K562 (cell line): ENCODE data around the gene C2. TPM values are rescaled to one million over a fixed set of nuclear protein-coding genes. Genes with fewer than 3 reads are reported as not detected.

Experiments
- ATAC-seq: fragments of 200-7000 bp; cut with Tn5 transposase; 3 replicates; pipeline ENCODE4 v1.9.1; 2020; ENCODE audit warnings: moderate library complexity
- BruUV-seq: library from RNA; stranded (reverse); fragments of 400-500 nt; replicated peaks from 2 replicates; lab custom pipeline; 2021; lab: Mats Ljungman, UMichigan
- CTCF ChIA-PET: fragments of 300-600 bp; formaldehyde crosslinking; extraction: SDS; loops from one replicate; lab custom pipeline; 2021; ENCODE audit warnings: low intra/inter-chr PET ratio; lab: Yijun Ruan, JAX
- POLR2A ChIA-PET: fragments of 300-600, 350-650 bp; sonication (Branson Sonifier 250); formaldehyde crosslinking; extraction: SDS; loops from one replicate; lab custom pipeline; 2021; ENCODE audit warnings: antibody characterized with exemption, inconsistent platforms; lab: Yijun Ruan, JAX
- DNase-seq, 4 experiments: peaks; one replicate each; pipeline versions ENCODE4 v3.0.0 to v3.0.0-alpha.2; 2011 to 2018; ENCODE audit warnings: low spot score in 3 of 4, mixed read lengths in 3 of 4; ENCODE audit errors: extremely low read depth in 1 of 4
- FAIRE-seq: peaks from 2 replicates; lab custom pipeline; 2011; peaks lifted over from hg19 to GRCh38; lab: Jason Lieb, UNC
- H2AFZ ChIP-seq: 2 replicates; pipeline ENCODE4 v1.6.0; 2011; ENCODE audit warnings: low read depth, low read length, control low read depth, inconsistent platforms
- H3K27ac ChIP-seq: fragments of 200-600 bp; 3 replicates; pipeline ENCODE4 v1.8.0; 2011; ENCODE audit warnings: low read depth, mild to moderate bottlenecking, control low read depth, inconsistent platforms, low read length, moderate library complexity, mixed read lengths; ENCODE audit errors: extremely low read depth
- H3K27me3 ChIP-seq, 2 experiments: fragments of 300-600 bp in 1 of 2; 2 replicates in 1 of 2; 3 replicates in 1 of 2; pipeline versions ENCODE4 v1.6.0 to v1.8.0; 2011; ENCODE audit warnings: inconsistent platforms in 2 of 2, low read length in 2 of 2, mild to moderate bottlenecking in 1 of 2, mixed read lengths in 1 of 2, moderate library complexity in 1 of 2; ENCODE audit not compliant: control insufficient read depth in 2 of 2, insufficient read depth in 2 of 2
- H3K36me3 ChIP-seq: fragments of 300-600 bp; 3 replicates; pipeline ENCODE4 v1.8.0; 2011; ENCODE audit warnings: mild to moderate bottlenecking, low read length, inconsistent platforms; ENCODE audit not compliant: control insufficient read depth, insufficient read depth
- H3K4me1 ChIP-seq, 2 experiments: fragments of 200-600 bp in 1 of 2; replicated peaks in 1 of 2; 2 replicates in 1 of 2; 3 replicates in 1 of 2; pipeline versions ENCODE4 v1.5.1 to v1.8.0; 2011; ENCODE audit warnings: inconsistent platforms in 2 of 2, low read length in 2 of 2, mild to moderate bottlenecking in 1 of 2, mixed read lengths in 1 of 2, moderate library complexity in 1 of 2; ENCODE audit not compliant: control insufficient read depth in 2 of 2, insufficient read depth in 2 of 2
- H3K4me2 ChIP-seq: 2 replicates; pipeline ENCODE4 v1.6.1; 2011; ENCODE audit warnings: low read length, control low read depth, inconsistent platforms, mixed read lengths; ENCODE audit not compliant: insufficient read depth
- H3K4me3 ChIP-seq: fragments of 200-600 bp; sonication (generic), shearing (Covaris generic); 2 replicates; pipeline ENCODE4 v1.5.1; 2016; ENCODE audit warnings: control low read depth, inconsistent platforms
- H3K79me2 ChIP-seq: fragments of 200-600 bp; 3 replicates; pipeline ENCODE4 v1.8.0; 2011; ENCODE audit warnings: low read length, inconsistent platforms; ENCODE audit not compliant: control insufficient read depth, insufficient read depth
- H3K9ac ChIP-seq, 2 experiments: 2 replicates each; pipeline versions ENCODE4 v1.6.0 to v1.6.1; 2011; ENCODE audit warnings: low read depth in 2 of 2, low read length in 2 of 2, control low read depth in 1 of 2, inconsistent platforms in 1 of 2, mild to moderate bottlenecking in 1 of 2, mixed read lengths in 1 of 2; ENCODE audit not compliant: insufficient read depth in 1 of 2
- H3K9me1 ChIP-seq: one replicate; pipeline ENCODE4 v1.6.0; 2011; ENCODE audit warnings: inconsistent platforms, mild to moderate bottlenecking, low read length, moderate library complexity; ENCODE audit not compliant: control insufficient read depth, insufficient read depth
- H3K9me3 ChIP-seq: replicated peaks from 2 replicates; pipeline ENCODE4 v1.5.1; 2011; ENCODE audit warnings: low read depth, low read length, inconsistent platforms; ENCODE audit not compliant: control insufficient read depth, insufficient read depth
- H4K20me1 ChIP-seq: replicated peaks from 2 replicates; pipeline ENCODE4 v1.6.1; 2011; ENCODE audit warnings: low read length, inconsistent platforms, mixed read lengths; ENCODE audit not compliant: control insufficient read depth, insufficient read depth
- CBFA2T3 ChIP-seq: fragments of 450-650 bp; IDR thresholded peaks from 2 replicates; pipeline ENCODE4 v1.6.1; 2017
- CEBPB ChIP-seq: fragments of 450-650 bp; IDR thresholded peaks from 2 replicates; pipeline ENCODE4 v1.6.1; 2016; ENCODE audit warnings: missing genetic modification characterization, missing compliant biosample characterization
- CEBPG ChIP-seq, 3 experiments: fragments of 200-800 bp in 1 of 3; sonication (Bioruptor generic) in 1 of 3; sonication (generic) in 1 of 3; formaldehyde crosslinking in 1 of 3; IDR thresholded peaks in 2 of 3; conservative IDR thresholded peaks in 1 of 3; 2 replicates each; pipeline versions ENCODE4 v1.6.1 to v1.8.0; 2016 to 2022; ENCODE audit warnings: missing compliant biosample characterization in 2 of 3, missing genetic modification characterization in 2 of 3, mild to moderate bottlenecking in 1 of 3, missing genetic modification reagents in 1 of 3
- HEY1 ChIP-seq: fragments of 250-450 bp; sonication (Bioruptor Pico); IDR thresholded peaks from 2 replicates; pipeline ENCODE4 v1.5.0; 2020; ENCODE audit warnings: mild to moderate bottlenecking, moderate library complexity, borderline replicate concordance
- HMG20B ChIP-seq: fragments of 250-450 bp; sonication (Bioruptor Pico); IDR thresholded peaks from 2 replicates; pipeline ENCODE4 v1.5.0; 2021; ENCODE audit warnings: mild to moderate bottlenecking
- NR2C2 ChIP-seq, 2 experiments: fragments of 200-800 bp in 1 of 2; sonication (Bioruptor generic) in 1 of 2; sonication (generic) in 1 of 2; formaldehyde crosslinking in 1 of 2; IDR thresholded peaks; 2 replicates each; pipeline versions ENCODE4 v1.6.1 to v1.8.0; 2016 to 2022; ENCODE audit warnings: mild to moderate bottlenecking in 1 of 2, missing compliant biosample characterization in 1 of 2, missing genetic modification characterization in 1 of 2, missing genetic modification reagents in 1 of 2
- OTX1 ChIP-seq: fragments of 450-650 bp; formaldehyde crosslinking; IDR thresholded peaks from 2 replicates; pipeline ENCODE4 v1.4.0; 2022; ENCODE audit warnings: mild to moderate bottlenecking
- SAFB ChIP-seq: fragments of 200-400 bp; formaldehyde crosslinking; IDR thresholded peaks from 2 replicates; pipeline ENCODE4 v1.6.1; 2017; ENCODE audit warnings: low read depth, low read length, borderline replicate concordance
- SP1 ChIP-seq: sonication (generic); formaldehyde crosslinking; IDR thresholded peaks from 2 replicates; pipeline ENCODE4 v1.8.1; 2022; ENCODE audit warnings: mild to moderate bottlenecking, missing genetic modification reagents
- SUPT5H ChIP-seq: fragments of 450-650 bp; IDR thresholded peaks from 2 replicates; pipeline ENCODE4 v1.6.1; 2016
- TAF9B ChIP-seq: fragments of 450-650 bp; IDR thresholded peaks from 2 replicates; pipeline ENCODE4 v1.6.1; 2018; ENCODE audit warnings: mild to moderate bottlenecking; ENCODE audit not compliant: partially characterized antibody
- TAL1 ChIP-seq: fragments of 450-650 bp; IDR thresholded peaks from 2 replicates; pipeline ENCODE4 v1.6.1; 2016; ENCODE audit warnings: mild to moderate bottlenecking
- ZFPM2 ChIP-seq: fragments of 250-450 bp; sonication (Bioruptor Pico); IDR thresholded peaks from 2 replicates; pipeline ENCODE4 v1.5.1; 2022; ENCODE audit warnings: mild to moderate bottlenecking
- ZSCAN29 ChIP-seq: fragments of 450-650 bp; IDR thresholded peaks from 2 replicates; pipeline ENCODE4 v1.6.1; 2017
- WGBS: fragments of 100-300 bp; shearing (Covaris generic); methylation state at CpG from one replicate; pipeline ENCODE4 v1.1.6; 2016; ENCODE audit warnings: low coverage, mixed read lengths; ENCODE audit not compliant: insufficient coverage; ENCODE audit errors: missing lambda C conversion rate; 5-methylcytosine and 5-hydroxymethylcytosine counted together
- in situ Hi-C: fragments of 300-500 bp; cut with MboI; formaldehyde crosslinking; loops from 4 replicates; pipeline ENCODE4 v1.15.0; 2018; ENCODE audit warnings: inconsistent platforms, mixed read lengths
- intact Hi-C: fragments of 100-400 bp; cut with micrococcal nuclease; formaldehyde crosslinking; loops from 2 replicates; pipeline ENCODE4 v1.14.2; 2022
- polyA plus RNA-seq, 8 experiments: library from polyadenylated mRNA; depleted of rRNA in 4 of 8; stranded (reverse) in 5 of 8; unstranded in 3 of 8; fragments of >200 nt; fragmentation: Nextera tagmentation in 2 of 8; fragmentation: Illumina TruSeq in 1 of 8; extraction: Ambion mirVana in 2 of 8; extraction: Trizol in 1 of 8; gene quantifications; 2 replicates each; pipeline versions ENCODE4 v1.2.1 to v1.2.3, GENCODE V29; 2011 to 2014; ENCODE audit warnings: inconsistent platforms in 1 of 8, missing spikeins in 1 of 8
- total RNA-seq, 7 experiments: library from RNA; depleted of rRNA in 6 of 7; stranded (reverse); fragments of >200 nt in 6 of 7; fragmentation: Illumina TruSeq in 2 of 7; extraction: Trizol in 2 of 7; gene quantifications; 2 replicates each; pipeline versions ENCODE4 v1.2.1 to v1.2.3, GENCODE V29; 2011 to 2021; ENCODE audit warnings: low replicate concordance in 1 of 7

C2 gene
- total and polyA plus RNA-seq, 9 of the 15 experiments (the other 6 are each of a cell fraction or from before 2014, with no cell fraction given), result 0.05 to 1.1 (median 0.39) TPM; not detected in 1

GRCh38 chr6:31966997-31967925 lies 39.7 kb downstream of the C2 start:
- WGBS, result 63% methylated on average over 10 of the region's 10 CpGs
- DNase-seq (no peak), FAIRE-seq (peak; percentile 54)
- Histone ChIP-seq H3K4me2 (no peak overlapping the region), H3K9me3 (no peaks in the 10 kb centered on the region), H3K9me1 (no peaks in the 10 kb centered on the region), H3K4me1 (peaks cover 37 to 44% of the 10 kb centered on the region in 2 experiments; a peak in 4 of 5 replicates), H2AFZ (no peak overlapping the region), H3K27ac (no peak overlapping the region; the same call in 2 of the 3 replicates), H3K9ac (peak overlapping the region in 1 of 2 experiments; percentile 24; a peak in 2 of 4 replicates)
- in situ Hi-C loops, result no loop called here
- intact Hi-C loops, result no loop called here
- peak; percentile 23; the same call in 1 of the 2 replicates for TF ChIP-seq CBFA2T3
- no peak for TF ChIP-seq ZFPM2 (CRISPR knock-in tag)
- TF ChIP-seq HMG20B (CRISPR knock-in tag), result no peak
- TF ChIP-seq TAL1, result no peak
- TF ChIP-seq CEBPB (tag), result peak; percentile 80
- no peak for TF ChIP-seq HEY1 (CRISPR knock-in tag)
- no peak for TF ChIP-seq SAFB
- no peak for TF ChIP-seq OTX1 (CRISPR knock-in tag)
- TF ChIP-seq SP1 (CRISPR knock-in tag), result no peak
- TF ChIP-seq TAF9B, result no peak
- 0 out of 2 replicates have a peak, but pooled peaks have one; percentile 21 for TF ChIP-seq CEBPG (CRISPR knock-in tag; IDR thresholded peaks at IDR 0.05)
- TF ChIP-seq CEBPG (tag; conservative IDR thresholded peaks at IDR 0.05 in 1 of 2, IDR thresholded peaks at IDR 0.05 in 1 of 2), result no peak
- TF ChIP-seq NR2C2 (CRISPR knock-in tag; IDR thresholded peaks at IDR 0.05), result no peak
- no peak for TF ChIP-seq NR2C2 (tag; IDR thresholded peaks at IDR 0.05)
- TF ChIP-seq ZSCAN29, result no peak
- TF ChIP-seq SUPT5H, result no peak
- TF ChIP-seq, all 486 proteins: peak for 3
- ATAC-seq, result no peak
- ChIA-PET POLR2A (interaction anchor here (0.6 to 5.8 kb wide), 4 partner anchors 9 to 216 kb away, joined by 3 to 74 read pairs (median 6); partner anchors contain the start of genes NELFE and SKIC2), CTCF (no interaction called here)
- peaks cover 23% of the 10 kb centered on the region for H3K79me2 ChIP-seq
- BruUV-seq, result no TSS peak
- no peaks in the 10 kb centered on the region for H4K20me1 ChIP-seq
- H3K4me3 ChIP-seq, result no peak overlapping the region
- no peaks in the 10 kb centered on the region for H3K27me3 ChIP-seq
- H3K36me3 ChIP-seq, result peaks cover 89% of the 10 kb centered on the region
